HCEC 1CT (cell line): Measurements from ENCODE around the gene MAOB.

ENCODE experiments used
- DNase-seq: peaks from one replicate; pipeline ENCODE4 v3.0.0-alpha.2; 2017

Gene MAOB

GRCh38 chrX:43860646-43861370 lies 21.4 kb downstream of the MAOB start:
- DNase-seq: no peak

GRCh38 chrX:43853225-43853828 lies 28.9 kb downstream of the MAOB start:
- DNase-seq: no peak

GRCh38 chrX:43850629-43851028 lies 31.6 kb downstream of the MAOB start:
- DNase-seq: no peak

- no peak for DNase-seq
Observed at GRCh38 chrX:43849173-43849572, 33.1 kb downstream of the MAOB start.

- no peak for DNase-seq
Observed at GRCh38 chrX:43847352-43847751, 34.9 kb downstream of the MAOB start.

- DNase-seq: no peak
Observed at GRCh38 chrX:43846558-43846957, 35.7 kb downstream of the MAOB start.

- no peak for DNase-seq
Observed at GRCh38 chrX:43845776-43846175, 36.5 kb downstream of the MAOB start.

GRCh38 chrX:43840265-43840664 lies 42.0 kb downstream of the MAOB start:
- DNase-seq: no peak

GRCh38 chrX:43836435-43837184 lies 45.6 kb downstream of the MAOB start:
- DNase-seq: no peak

- no peak for DNase-seq
Observed at GRCh38 chrX:43835559-43835958, 46.7 kb downstream of the MAOB start.

- DNase-seq: no peak
Observed at GRCh38 chrX:43827791-43828190, 54.5 kb downstream of the MAOB start.

GRCh38 chrX:43822014-43822413 lies 60.2 kb downstream of the MAOB start:
- no peak for DNase-seq

GRCh38 chrX:43817444-43817843 lies 64.8 kb downstream of the MAOB start:
- no peak for DNase-seq

GRCh38 chrX:43815209-43815608 lies 67.0 kb downstream of the MAOB start:
- DNase-seq: no peak

GRCh38 chrX:43813898-43814297 lies 68.4 kb downstream of the MAOB start:
- no peak for DNase-seq

GRCh38 chrX:43813319-43813718 lies 68.9 kb downstream of the MAOB start:
- DNase-seq: no peak

- DNase-seq: peak; percentile 16
Observed at GRCh38 chrX:43809463-43809862, 72.8 kb downstream of the MAOB start.

GRCh38 chrX:43808231-43808630 lies 74.0 kb downstream of the MAOB start:
- no peak for DNase-seq

- DNase-seq: no peak
Observed at GRCh38 chrX:43805579-43805978, 76.7 kb downstream of the MAOB start.

- no peak for DNase-seq
Observed at GRCh38 chrX:43804021-43804420, 78.2 kb downstream of the MAOB start.

GRCh38 chrX:43785930-43786591 lies 96.2 kb downstream of the MAOB start:
- DNase-seq: no peak

- DNase-seq: no peak
Observed at GRCh38 chrX:43758044-43758443, 124.2 kb downstream of the MAOB start.

GRCh38 chrX:43756076-43756475 lies 126.2 kb downstream of the MAOB start:
- DNase-seq: no peak

GRCh38 chrX:43753637-43754036 lies 128.6 kb downstream of the MAOB start:
- DNase-seq: peak; percentile 17
